GM12878 (cell line): ENCODE results near the gene RBSN. TPM values are rescaled to one million over a fixed set of nuclear protein-coding genes. Genes with fewer than 3 reads are reported as not detected.

Source experiments
- ATAC-seq: fragments of 200-7000 bp; cut with Tn5 transposase; 3 replicates; pipeline ENCODE4 v1.9.1; 2020; ENCODE audit warnings: mild to moderate bottlenecking, moderate library complexity
- BruUV-seq: library from RNA; stranded (reverse); fragments of 400-500 nt; replicated peaks from 2 replicates; lab custom pipeline; 2021; lab: Mats Ljungman, UMichigan
- CTCF ChIA-PET: fragments of 300-600 bp; sonication (Branson Sonifier 250); formaldehyde crosslinking; extraction: SDS; loops from one replicate; lab custom pipeline; 2021; ENCODE audit warnings: inconsistent platforms; lab: Yijun Ruan, JAX
- POLR2A ChIA-PET: fragments of 350-600 bp; formaldehyde crosslinking; extraction: SDS; loops from one replicate; lab custom pipeline; 2021; ENCODE audit warnings: inconsistent platforms; lab: Charles Lee
- RAD21 ChIA-PET: fragments of 300-600 bp; sonication (Branson Sonifier 250); formaldehyde crosslinking; loops from one replicate; lab custom pipeline; 2023; ENCODE audit warnings: antibody characterized with exemption; ENCODE audit not compliant: unreplicated experiment; lab: Charles Lee
- SMC1A ChIA-PET: fragments of 300-600 bp; sonication (Branson Sonifier 250); formaldehyde crosslinking; loops from one replicate; lab custom pipeline; 2023; ENCODE audit not compliant: unreplicated experiment, uncharacterized antibody; lab: Charles Lee
- DNase-seq: peaks from one replicate; pipeline ENCODE4 v3.0.0-alpha.2; 2011; ENCODE audit warnings: low read depth, low spot score
- FAIRE-seq: peaks from 3 replicates; lab custom pipeline; 2011; peaks lifted over from hg19 to GRCh38; lab: Jason Lieb, UNC
- H2AFZ ChIP-seq: 2 replicates; pipeline ENCODE4 v1.6.0; 2011; ENCODE audit warnings: low read depth, low read length, control low read depth; ENCODE audit not compliant: control insufficient read depth
- H3K27ac ChIP-seq: 2 replicates; pipeline ENCODE4 v1.5.1; 2011; ENCODE audit warnings: control low read depth; ENCODE audit not compliant: control insufficient read depth, insufficient read depth
- H3K27me3 ChIP-seq, 2 experiments: replicated peaks in 1 of 2; 2 replicates each; pipeline versions ENCODE4 v1.6.0 to v1.6.1; 2011; ENCODE audit warnings: low read length in 1 of 2; ENCODE audit not compliant: control insufficient read depth in 2 of 2, insufficient read depth in 2 of 2
- H3K36me3 ChIP-seq, 2 experiments: 2 replicates each; pipeline ENCODE4 v1.5.1; 2011; ENCODE audit warnings: low read length in 1 of 2; ENCODE audit not compliant: control insufficient read depth in 2 of 2, insufficient read depth in 2 of 2
- H3K4me1 ChIP-seq: 2 replicates; pipeline ENCODE4 v1.6.1; 2011; ENCODE audit warnings: mild to moderate bottlenecking, low read length, moderate library complexity, mixed read lengths; ENCODE audit not compliant: control insufficient read depth, insufficient read depth
- H3K4me2 ChIP-seq: 2 replicates; pipeline ENCODE4 v1.6.0; 2011; ENCODE audit warnings: control low read depth; ENCODE audit not compliant: control insufficient read depth, insufficient read depth
- H3K4me3 ChIP-seq: fragments of 200-600 bp; sonication (generic); 2 replicates; pipeline ENCODE4 v1.5.1; 2016
- H3K79me2 ChIP-seq: 2 replicates; pipeline ENCODE4 v1.6.0; 2011; ENCODE audit warnings: low read length; ENCODE audit not compliant: control insufficient read depth, insufficient read depth
- H3K9ac ChIP-seq: 2 replicates; pipeline ENCODE4 v1.8.0; 2011; ENCODE audit warnings: low read length, control low read depth, mixed read lengths; ENCODE audit not compliant: control insufficient read depth, insufficient read depth
- H3K9me3 ChIP-seq: replicated peaks from 3 replicates; pipeline ENCODE4 v1.5.1; 2011; ENCODE audit warnings: mild to moderate bottlenecking, low read length; ENCODE audit not compliant: control insufficient read depth, insufficient read depth
- H4K20me1 ChIP-seq: 2 replicates; pipeline ENCODE4 v1.6.0; 2011; ENCODE audit not compliant: control insufficient read depth, insufficient read depth
- CUX1 ChIP-seq: IDR thresholded peaks from 2 replicates; pipeline ENCODE4 v1.6.1; 2012; ENCODE audit warnings: improper control_type of control experiment, low read depth, low read length; ENCODE audit not compliant: insufficient replicate concordance
- POLR2AphosphoS2 ChIP-seq: IDR thresholded peaks from 2 replicates; pipeline ENCODE4 v1.6.1; 2011; ENCODE audit warnings: low read depth, mild to moderate bottlenecking, low read length, improper control_type of control experiment, moderate library complexity
- WGBS: methylation state at CpG from one replicate; pipeline ENCODE4 v1.1.6; 2016; ENCODE audit warnings: low lambda C conversion rate; ENCODE audit not compliant: insufficient replicate concordance, insufficient coverage; ENCODE audit errors: missing lambda C conversion rate; 5-methylcytosine and 5-hydroxymethylcytosine counted together
- in situ Hi-C: fragments of 300-500 bp; cut with MboI; formaldehyde crosslinking; loops from 9 replicates; pipeline ENCODE4 v1.14.3; 2018; ENCODE audit warnings: mixed read lengths
- intact Hi-C: fragments of 100-400 bp; cut with micrococcal nuclease; formaldehyde crosslinking; loops from one replicate; pipeline ENCODE4 v1.14.2; 2022; ENCODE audit not compliant: unreplicated experiment
- polyA plus RNA-seq, 11 experiments: library from polyadenylated mRNA; depleted of rRNA in 4 of 11; unstranded in 6 of 11; stranded (reverse) in 5 of 11; fragments of >200 nt; fragmentation: Nextera tagmentation in 4 of 11; fragmentation: Illumina TruSeq in 1 of 11; extraction: Ambion mirVana in 4 of 11; extraction: Trizol in 1 of 11; gene quantifications; 1 replicate in 1 of 11; 2 replicates in 10 of 11; pipeline versions ENCODE4 v1.2.1 to v1.2.3, GENCODE V29; 2011 to 2016; ENCODE audit warnings: inconsistent platforms in 2 of 11, missing spikeins in 2 of 11, low read depth in 1 of 11
- total RNA-seq, 4 experiments: library from RNA; depleted of rRNA in 3 of 4; stranded (reverse); fragments of >200 nt in 3 of 4; fragmentation: Illumina TruSeq in 1 of 4; extraction: Trizol in 1 of 4; gene quantifications; 2 replicates each; pipeline versions ENCODE4 v1.2.1 to v1.2.3, GENCODE V29; 2013 to 2021

The RBSN gene
- total and polyA plus RNA-seq, 10 of the 15 experiments (the other 5 are each of a cell fraction or from before 2014, with no cell fraction given), result 2.0 to 17.5 (median 10.5) TPM

GRCh38 chr3:15116032-15116669 lies 17.2 kb upstream of the RBSN start:
- 48% methylated on average over 2 of the region's 2 CpGs for WGBS
- TF ChIP-seq POLR2AphosphoS2 (no peak), CUX1 (no peak)
- Histone ChIP-seq H2AFZ (no peak overlapping the region), H3K79me2 (no peaks in the 10 kb centered on the region), H3K4me3 (no peak overlapping the region), H3K9me3 (no peaks in the 10 kb centered on the region), H3K9ac (no peak overlapping the region), H3K36me3 (no peaks in the 10 kb centered on the region), H3K4me1 (peaks cover 9% of the 10 kb centered on the region), H3K27ac (no peak overlapping the region), H3K4me2 (no peak overlapping the region), H3K27me3 (no peaks in the 10 kb centered on the region; a peak in 1 of 4 replicates), H4K20me1 (no peaks in the 10 kb centered on the region)
- DNase-seq (no peak), ATAC-seq (no peak), FAIRE-seq (no peak)
- ChIA-PET CTCF (interaction anchor here (0.6 to 5.8 kb wide), 9 partner anchors 6 to 290 kb away, joined by 3 to 123 read pairs (median 5); partner anchors contain the start of gene CAPN7), RAD21 (interaction anchor here (1.1 to 3.5 kb wide), 3 partner anchors 80 to 441 kb away, joined by 4 to 17 read pairs (median 4); no protein-coding TSS in a partner anchor), POLR2A (interaction anchor here (0.6 kb wide), 1 partner anchor 85 kb away, joined by 3 read pairs; no protein-coding TSS in a partner anchor), SMC1A (interaction anchor here (0.7 to 1.9 kb wide), 5 partner anchors 39 to 289 kb away, joined by 3 to 4 read pairs (median 3); no protein-coding TSS in a partner anchor)
- in situ Hi-C loops (loop anchor here (5.0 kb wide), 2 partner anchors 81 to 286 kb away; no protein-coding TSS in a partner anchor), intact Hi-C loops (loop anchor here (5.0 kb wide), 1 partner anchor 441 kb away; no protein-coding TSS in a partner anchor)
- no TSS peak for BruUV-seq
